CD4-positive, alpha-beta T cell treated with Interleukin-15 for 1 hour (primary cell): Measurements from ENCODE around the gene PRMT7.

Experiments used
- DNase-seq: peaks from one replicate; pipeline ENCODE4 v3.0.0-alpha.2; 2020

The PRMT7 gene

GRCh38 chr16:68313116-68313515, 2.3 kb downstream of the PRMT7 start:
- no peak for DNase-seq

GRCh38 chr16:68319185-68319908, 8.5 kb downstream of the PRMT7 start:
- no peak for DNase-seq

- no peak for DNase-seq
These were observed 13.5 kb downstream of the PRMT7 start for GRCh38 chr16:68324336-68324735.

GRCh38 chr16:68324780-68325357, 14.1 kb downstream of the PRMT7 start:
- no peak for DNase-seq

- DNase-seq, result peak; percentile 81
These were observed 17.5 kb downstream of the PRMT7 start for GRCh38 chr16:68328151-68328859.

GRCh38 chr16:68328860-68329390, 18.1 kb downstream of the PRMT7 start:
- no peak for DNase-seq

GRCh38 chr16:68331879-68332410, 21.1 kb downstream of the PRMT7 start:
- DNase-seq, result no peak

- no peak for DNase-seq
These were observed 21.7 kb downstream of the PRMT7 start for GRCh38 chr16:68332411-68333121.

GRCh38 chr16:68335175-68335574, 24.4 kb downstream of the PRMT7 start:
- no peak for DNase-seq

- no peak for DNase-seq
These were observed 27.7 kb downstream of the PRMT7 start for GRCh38 chr16:68338326-68339119.

GRCh38 chr16:68339214-68339613, 28.4 kb downstream of the PRMT7 start:
- DNase-seq, result no peak

- no peak for DNase-seq
These were observed 31.8 kb downstream of the PRMT7 start for GRCh38 chr16:68342620-68343019.

GRCh38 chr16:68343137-68343536, 32.3 kb downstream of the PRMT7 start:
- DNase-seq, result no peak

GRCh38 chr16:68344252-68344651, 33.4 kb downstream of the PRMT7 start:
- no peak for DNase-seq

GRCh38 chr16:68345351-68345810, 34.6 kb downstream of the PRMT7 start:
- DNase-seq, result no peak

GRCh38 chr16:68345958-68346635, 35.3 kb downstream of the PRMT7 start:
- no peak for DNase-seq

- DNase-seq, result no peak
These were observed 36.2 kb downstream of the PRMT7 start for GRCh38 chr16:68346892-68347480.

- DNase-seq, result no peak
These were observed 36.8 kb downstream of the PRMT7 start for GRCh38 chr16:68347605-68348004.

- no peak for DNase-seq
These were observed 38.0 kb downstream of the PRMT7 start for GRCh38 chr16:68348639-68349445.

GRCh38 chr16:68349838-68350410, 39.1 kb downstream of the PRMT7 start:
- DNase-seq, result no peak
